Measurements from ENCODE around the gene RAF1.

DNA sequence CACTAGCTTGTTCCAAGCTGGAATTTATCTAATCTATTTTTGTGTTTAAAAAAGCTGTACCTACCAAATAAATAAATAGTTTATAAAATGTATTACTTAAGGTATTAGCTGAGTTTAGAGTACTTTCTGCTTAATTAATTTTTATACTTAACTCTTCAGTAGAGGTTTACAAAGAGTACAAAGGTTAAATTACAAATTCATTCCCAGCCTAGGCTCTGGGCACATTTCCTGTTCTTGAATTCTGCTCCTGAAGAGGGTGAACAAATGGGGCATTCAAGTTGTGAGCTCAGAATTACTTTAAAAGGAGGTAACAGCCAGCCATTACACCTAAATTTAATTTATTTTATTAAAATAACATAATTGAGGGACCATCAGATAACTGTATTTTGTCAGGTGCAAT is 80.6 kb downstream of the RAF1 start:
- TF ChIP-seq POLR2A (IDR thresholded peaks at IDR 0.05; ENCODE audit: low read depth, low read length), result no peak
- TF ChIP-seq TAF1 (IDR thresholded peaks at IDR 0.05; ENCODE audit: low read depth, low read length), result no peak
- TF ChIP-seq SPI1 (IDR thresholded peaks at IDR 0.05; ENCODE audit: low read depth, low read length), result no peak

Data from GM12891 (cell line).